T-helper 1 cell (primary cell): ENCODE measurements around the gene MAN1C1.
"Not testable (repeated sequence)": the region's sequence is repeated elsewhere in the genome, so short reads cannot be mapped to it uniquely, and the experiment has no call there.

Experiments used
- DNase-seq, 5 donors: peaks; one replicate each; pipeline ENCODE4 v3.0.0-alpha.2; 2012 to 2020

MAN1C1 gene

GRCh38 chr1:25583519-25584370, 32.8 kb upstream of the MAN1C1 start:
- no peak for DNase-seq

GRCh38 chr1:25586181-25586588, 30.4 kb upstream of the MAN1C1 start:
- DNase-seq, result no peak

- no peak for DNase-seq
These were observed 29.3 kb upstream of the MAN1C1 start for GRCh38 chr1:25587290-25587689.

DNA sequence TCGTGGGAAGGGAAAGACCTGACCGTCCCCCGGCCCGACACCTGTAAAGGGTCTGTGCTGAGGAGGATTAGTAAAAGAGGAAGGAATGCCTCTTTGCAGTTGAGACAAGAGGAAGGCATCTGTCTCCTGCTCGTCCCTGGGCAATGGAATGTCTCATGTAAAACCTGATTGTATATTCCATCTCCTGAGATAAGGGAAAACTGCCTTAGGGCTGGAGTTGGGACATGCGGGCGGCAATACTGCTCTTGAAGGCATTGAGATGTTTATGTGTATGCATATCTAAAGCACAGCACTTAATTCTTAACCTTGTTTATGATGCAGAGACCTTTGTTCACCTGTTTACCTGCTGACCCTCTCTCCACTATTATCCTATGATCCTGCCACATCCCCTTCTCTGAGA, 28.4 kb upstream of the MAN1C1 start:
- DNase-seq, result not testable (repeated sequence)

- not testable (repeated sequence) for DNase-seq
These were observed 27.8 kb upstream of the MAN1C1 start for GRCh38 chr1:25588786-25589185.

- no peak for DNase-seq
These were observed 26.3 kb upstream of the MAN1C1 start for GRCh38 chr1:25590096-25590824.

DNA sequence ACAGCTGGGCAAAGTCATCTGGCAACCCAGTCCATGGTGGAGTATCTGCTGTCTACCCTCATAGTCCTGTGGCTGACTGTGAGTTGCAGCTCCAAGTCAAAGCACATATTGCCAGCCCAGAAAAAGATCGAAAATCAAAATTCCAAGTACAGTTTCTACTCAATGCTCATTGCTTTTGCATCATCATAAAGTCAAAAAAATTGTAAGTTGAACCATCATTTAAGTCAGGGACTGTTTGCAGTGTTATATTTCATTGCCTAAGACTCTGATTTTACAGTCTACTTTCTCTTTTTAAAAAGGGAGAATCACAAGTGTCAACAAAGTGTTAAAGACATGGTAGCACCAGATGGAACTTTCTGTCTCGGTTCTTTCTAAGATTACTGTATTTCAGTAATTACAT, 22.7 kb upstream of the MAN1C1 start:
- DNase-seq, result no peak

DNA sequence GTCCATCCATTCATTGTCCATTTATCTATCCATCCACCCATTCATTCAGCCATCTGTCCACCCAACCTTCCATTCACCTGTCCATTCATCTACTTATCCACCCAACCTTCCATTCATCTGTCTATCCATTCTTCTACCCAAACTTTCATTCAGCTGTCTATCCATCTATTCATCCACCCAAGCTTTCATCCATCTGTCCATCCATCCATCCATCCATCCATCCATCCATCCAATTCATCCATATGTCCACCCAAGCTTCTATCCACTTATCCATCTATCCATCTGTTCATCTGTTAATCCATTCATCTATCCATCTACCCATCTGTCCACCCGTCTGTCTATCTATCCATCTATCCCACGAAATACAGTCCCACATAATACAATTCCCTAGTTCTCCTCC, 21.6 kb upstream of the MAN1C1 start:
- no peak for DNase-seq

DNA sequence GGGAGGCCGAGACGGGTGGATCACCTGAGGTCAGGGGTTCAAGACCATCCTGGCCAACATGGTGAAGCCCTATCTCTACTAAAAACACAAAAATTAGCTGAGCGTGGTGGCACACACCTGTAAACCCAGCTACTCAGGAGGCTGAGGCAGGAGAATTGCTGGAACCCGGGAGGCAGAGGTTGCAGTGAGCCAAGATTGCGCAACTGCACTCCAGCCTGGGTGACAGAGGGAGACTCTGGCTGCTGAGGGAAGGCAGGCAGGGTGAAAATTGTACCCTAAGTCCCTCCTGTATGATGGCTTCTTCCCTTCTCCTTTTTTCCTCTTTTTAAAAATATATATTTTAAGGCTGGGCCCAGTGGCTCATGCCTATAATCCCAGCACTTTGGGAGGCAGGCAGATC, 19.9 kb upstream of the MAN1C1 start:
- not testable (repeated sequence) for DNase-seq

DNA sequence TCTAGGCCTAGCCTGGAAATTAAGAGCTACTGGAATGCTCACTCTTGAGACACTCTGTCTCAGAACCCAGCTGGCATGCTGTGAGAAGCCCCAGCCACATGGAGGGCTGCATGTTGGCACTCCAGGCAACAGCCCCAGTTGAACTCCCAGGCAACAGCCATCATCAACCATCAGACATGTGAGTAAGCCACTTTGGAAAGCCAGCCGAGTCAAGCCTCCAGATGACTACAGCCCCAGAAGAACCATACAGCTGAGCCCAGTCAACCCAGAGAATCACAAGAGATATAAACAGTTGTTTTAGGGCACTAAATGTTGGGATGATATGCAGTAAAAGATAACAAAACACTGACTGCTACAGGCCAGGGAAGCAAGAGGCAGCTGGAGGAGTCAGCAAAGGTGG, 17.7 kb upstream of the MAN1C1 start:
- DNase-seq, result no peak

GRCh38 chr1:25599969-25600610, 16.5 kb upstream of the MAN1C1 start:
- no peak for DNase-seq

DNA sequence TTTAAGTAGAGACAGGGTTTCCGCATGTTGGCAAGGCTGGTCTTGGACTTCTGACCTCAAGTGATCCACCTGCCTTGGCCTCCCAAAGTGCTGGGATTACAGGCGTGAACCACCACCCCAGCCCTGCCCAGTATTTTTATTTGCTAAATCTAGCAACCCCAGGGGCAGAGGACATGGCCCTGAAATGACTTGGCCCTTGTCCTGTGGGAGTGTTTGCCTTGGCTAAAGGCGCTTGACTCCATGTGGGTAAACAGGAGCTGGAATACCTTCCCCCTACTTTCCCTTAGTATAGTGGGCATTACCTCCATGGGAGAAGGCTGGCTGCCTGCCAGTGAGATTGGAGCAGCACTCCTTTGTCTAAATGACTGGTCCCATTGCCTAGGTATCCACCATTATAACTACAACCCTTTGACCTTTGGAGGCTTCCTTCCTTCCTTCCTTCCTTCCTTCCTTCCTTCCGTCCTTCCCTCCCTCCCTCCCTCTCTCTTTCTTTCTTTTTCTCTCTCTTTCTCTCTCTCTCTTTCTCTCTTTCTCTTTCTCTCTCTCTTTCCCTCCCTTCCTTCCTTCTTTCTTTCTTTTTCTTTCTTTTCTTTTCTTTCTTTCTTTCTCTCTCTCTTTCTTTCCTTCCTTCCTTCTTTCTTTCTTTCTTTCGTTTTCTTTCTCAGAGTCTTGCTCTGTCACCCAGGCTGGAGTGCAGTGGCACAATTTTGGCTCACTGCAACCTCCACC, 15.5 kb upstream of the MAN1C1 start:
- DNase-seq, result not testable (repeated sequence)

GRCh38 chr1:25603779-25604538, 12.6 kb upstream of the MAN1C1 start:
- DNase-seq, result not testable (repeated sequence)

DNA sequence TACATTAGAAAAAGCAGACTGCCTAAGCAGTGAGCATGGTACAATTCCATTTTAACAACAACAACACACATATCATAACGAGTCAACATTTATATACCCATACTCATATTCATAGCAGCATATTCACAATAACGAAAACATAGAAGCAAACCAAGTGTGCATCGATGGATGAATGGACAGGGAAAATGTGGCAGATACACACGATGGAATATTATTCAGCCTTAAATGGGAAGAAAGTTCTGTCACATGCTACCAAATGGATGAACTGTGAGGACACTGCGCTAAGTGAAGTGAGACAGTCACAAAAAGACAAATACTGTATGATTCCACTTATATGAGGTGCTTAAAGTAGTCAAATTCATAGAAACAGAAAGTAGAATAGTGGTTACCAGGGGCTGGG, 9.5 kb upstream of the MAN1C1 start:
- no peak for DNase-seq

- peak; percentile 67 to 86 (median 78) for DNase-seq
These were observed 8.0 kb upstream of the MAN1C1 start for GRCh38 chr1:25608488-25609178.

DNA sequence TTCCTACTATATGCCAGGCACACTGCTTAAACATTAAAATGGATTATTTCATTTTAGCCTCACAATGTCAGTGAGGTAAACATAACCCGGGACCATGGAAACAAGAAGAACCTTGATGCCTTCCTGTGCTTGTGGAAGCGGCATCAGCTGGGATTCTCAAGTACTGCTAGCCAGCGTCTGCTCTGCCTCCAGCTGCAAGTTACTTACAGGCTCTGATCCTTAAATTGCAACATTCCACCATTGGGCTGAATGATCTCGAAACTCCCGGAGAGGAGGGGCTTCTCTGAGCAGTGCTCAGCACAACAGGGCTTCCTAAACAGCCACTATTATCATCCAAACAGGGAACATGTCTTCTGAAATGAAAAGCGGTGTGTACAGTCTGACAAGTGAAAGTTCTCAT, 6.7 kb upstream of the MAN1C1 start:
- no peak for DNase-seq

DNA sequence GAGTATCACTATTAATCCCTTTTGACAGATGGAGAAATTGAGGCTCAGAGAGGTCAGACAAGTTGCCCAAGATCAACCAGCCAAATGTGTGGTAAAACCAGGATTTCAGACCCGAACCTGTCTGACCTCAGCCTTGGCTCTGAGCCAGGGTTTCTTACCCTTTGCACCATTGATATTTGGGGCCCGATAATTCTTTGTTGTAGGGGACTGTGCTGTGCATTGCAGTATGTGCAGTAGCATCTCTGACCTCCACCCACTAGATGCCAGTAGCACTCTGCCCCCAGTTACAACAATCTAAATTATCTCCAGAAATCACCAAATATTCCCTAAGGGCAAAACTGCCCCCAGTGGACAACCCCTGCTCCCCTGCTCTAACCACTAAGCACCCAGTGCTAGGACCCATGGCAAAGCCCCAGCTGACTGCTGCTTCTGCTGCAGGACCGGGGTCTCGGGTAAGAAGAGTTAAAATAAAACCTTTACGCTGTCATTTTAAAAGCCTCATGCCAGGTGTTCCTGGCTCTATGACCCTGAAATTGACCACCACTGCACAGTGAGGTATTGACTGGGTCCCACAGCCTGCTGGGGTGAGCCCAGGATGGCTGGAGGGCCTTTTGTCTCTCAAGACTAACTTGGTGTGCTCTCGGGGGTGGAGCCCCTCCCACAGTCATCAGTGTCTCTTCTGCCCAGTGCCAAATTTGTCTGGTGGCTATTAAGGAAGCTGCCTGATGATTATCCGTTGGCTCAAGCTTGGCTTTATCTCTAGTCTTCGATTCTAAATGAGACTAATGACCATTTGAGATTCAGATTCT, 5.6 kb upstream of the MAN1C1 start:
- no peak for DNase-seq

- DNase-seq, result no peak
These were observed 4.7 kb upstream of the MAN1C1 start for GRCh38 chr1:25611843-25612242.

DNA sequence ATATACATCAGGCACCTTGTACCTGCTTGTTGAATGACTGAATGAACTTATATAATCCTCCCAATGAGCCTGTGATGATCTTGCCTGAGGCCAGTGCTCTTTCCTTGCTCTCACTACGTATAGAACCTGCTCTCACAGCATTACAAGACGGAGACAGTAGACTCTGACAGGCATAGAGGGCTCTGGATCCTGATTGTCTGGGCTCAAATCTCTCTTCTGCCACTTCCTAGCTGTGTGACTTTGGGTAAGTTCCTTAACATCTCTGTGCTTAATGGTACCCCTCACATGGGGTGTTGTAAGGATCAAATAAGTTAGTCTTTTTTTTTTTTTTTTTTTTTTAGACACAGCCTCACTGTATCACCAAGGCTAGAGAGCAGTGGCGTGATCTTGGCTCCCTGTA, 4.2 kb upstream of the MAN1C1 start:
- DNase-seq, result no peak

GRCh38 chr1:25613091-25613490, 3.5 kb upstream of the MAN1C1 start:
- DNase-seq, result no peak
